GM12891 (cell line): ENCODE measurements around the gene KRTAP5-7. TPM values are rescaled to one million over a fixed set of nuclear protein-coding genes. Genes with fewer than 3 reads are reported as not detected.
"Not testable (repeated sequence)": the region's sequence is repeated elsewhere in the genome, so short reads cannot be mapped to it uniquely, and the experiment has no call there.

Source experiments
- DNase-seq: peaks from one replicate; pipeline ENCODE4 v3.0.0; 2011; ENCODE audit warnings: low spot score; ENCODE audit not compliant: insufficient read length
- FAIRE-seq: peaks from 2 replicates; lab custom pipeline; 2011; peaks lifted over from hg19 to GRCh38; lab: Jason Lieb, UNC
- PAX5 ChIP-seq: IDR thresholded peaks from 2 replicates; pipeline ENCODE4 v1.6.1; 2011; ENCODE audit warnings: low read length, moderate library complexity, mild to moderate bottlenecking; ENCODE audit not compliant: insufficient read depth, severe bottlenecking
- POLR2A ChIP-seq: IDR thresholded peaks from 2 replicates; pipeline ENCODE4 v1.6.1; 2011; ENCODE audit warnings: low read depth, low read length, control low read depth
- POLR2AphosphoS5 ChIP-seq: IDR thresholded peaks from 2 replicates; pipeline ENCODE4 v1.6.1; 2011; ENCODE audit warnings: low read depth, low read length, control low read depth
- POU2F2 ChIP-seq: IDR thresholded peaks from 2 replicates; pipeline ENCODE4 v1.6.1; 2011; ENCODE audit warnings: low read depth, mild to moderate bottlenecking, control low read depth, low read length, moderate library complexity
- SPI1 ChIP-seq: IDR thresholded peaks from 2 replicates; pipeline ENCODE4 v1.6.1; 2011; ENCODE audit warnings: low read depth, low read length, control low read depth
- TAF1 ChIP-seq: IDR thresholded peaks from 2 replicates; pipeline ENCODE4 v1.6.1; 2011; ENCODE audit warnings: low read depth, low read length, control low read depth
- polyA plus RNA-seq: library from polyadenylated mRNA; unstranded; fragments of >200 nt; gene quantifications from one replicate; pipeline ENCODE4 v1.2.1, GENCODE V29; 2012; ENCODE audit warnings: low read depth, missing spikeins, inconsistent platforms; ENCODE audit not compliant: missing spikeins

KRTAP5-7 gene
- not detected for polyA plus RNA-seq

- DNase-seq, FAIRE-seq: not testable (repeated sequence)
These were observed at the start of gene KRTAP5-7 for GRCh38 chr11:71526796-71527575. Gene KRTAP5-7 (plus strand): TSS chr11:71527267. CDS start chr11:71527301, 34 bp downstream.

- TF ChIP-seq POU2F2 (no peak), SPI1 (no peak), POLR2A (no peak), PAX5 (no peak), POLR2AphosphoS5 (no peak), TAF1 (no peak)
- FAIRE-seq (no peak), DNase-seq (no peak)
These were observed 49.2 kb upstream of the KRTAP5-7 start for GRCh38 chr11:71477641-71478527.

GRCh38 chr11:71478528-71478840 lies 48.6 kb upstream of the KRTAP5-7 start:
- DNase-seq: no peak
- TF ChIP-seq SPI1: no peak
- no peak for TF ChIP-seq TAF1
- no peak for TF ChIP-seq POU2F2
- TF ChIP-seq POLR2AphosphoS5: no peak
- TF ChIP-seq PAX5: no peak
- no peak for TF ChIP-seq POLR2A
- FAIRE-seq: no peak

- TF ChIP-seq PAX5 (no peak), SPI1 (no peak), POLR2A (no peak), POLR2AphosphoS5 (no peak), POU2F2 (no peak), TAF1 (no peak)
- FAIRE-seq: no peak
- no peak for DNase-seq
These were observed 45.7 kb upstream of the KRTAP5-7 start for GRCh38 chr11:71481101-71481960.

GRCh38 chr11:71482216-71482615 lies 44.9 kb upstream of the KRTAP5-7 start:
- no peak for DNase-seq
- no peak for FAIRE-seq
- TF ChIP-seq POLR2A (no peak), TAF1 (no peak), PAX5 (no peak), POU2F2 (no peak), POLR2AphosphoS5 (no peak), SPI1 (no peak)

GRCh38 chr11:71482746-71483364 lies 44.2 kb upstream of the KRTAP5-7 start:
- no peak for DNase-seq
- no peak for FAIRE-seq
- TF ChIP-seq SPI1: no peak
- TF ChIP-seq PAX5: no peak
- TF ChIP-seq TAF1: no peak

GRCh38 chr11:71483692-71484091 lies 43.4 kb upstream of the KRTAP5-7 start:
- FAIRE-seq: no peak
- DNase-seq: no peak
- TF ChIP-seq PAX5: no peak
- no peak for TF ChIP-seq POLR2A
- no peak for TF ChIP-seq SPI1
- no peak for TF ChIP-seq POLR2AphosphoS5
- no peak for TF ChIP-seq TAF1
- TF ChIP-seq POU2F2: no peak

- TF ChIP-seq POLR2A (0 out of 2 replicates have a peak, but pooled peaks have one; percentile 29), TAF1 (no peak)
- FAIRE-seq (no peak), DNase-seq (no peak)
These were observed 42.6 kb upstream of the KRTAP5-7 start for GRCh38 chr11:71484248-71485062.

- no peak for DNase-seq
- FAIRE-seq: no peak
- no peak for TF ChIP-seq SPI1
- TF ChIP-seq POLR2AphosphoS5: no peak
- no peak for TF ChIP-seq POU2F2
- TF ChIP-seq PAX5: no peak
- no peak for TF ChIP-seq POLR2A
- no peak for TF ChIP-seq TAF1
These were observed 42.0 kb upstream of the KRTAP5-7 start for GRCh38 chr11:71485063-71485399.
